ENCODE measurements around the gene ATP5F1A. TPM values are rescaled to one million over a fixed set of nuclear protein-coding genes. Genes with fewer than 3 reads are reported as not detected.
"Not testable (repeated sequence)": the region's sequence is repeated elsewhere in the genome, so short reads cannot be mapped to it uniquely, and the experiment has no call there.

ATP5F1A gene
- 100 to 1,000 TPM; 413 to 761 (median 643) TPM for polyA plus RNA-seq (ENCODE audit: insufficient read length in 4 of 4)

GRCh38 chr18:46097801-46098615 lies at the start of gene ATP5F1A:
TSS of gene ATP5F1A (minus strand) at chr18:46098296. CDS start at chr18:46098231, 65 bp downstream.
- DNase-seq (ENCODE audit: low read depth in 4 of 4, low spot score in 3 of 4) = peak in 3 of 4 donors; percentile 68 to 78 (median 70)

GRCh38 chr18:46141199-46141598 lies 43.1 kb upstream of the ATP5F1A start:
- no peak for DNase-seq (ENCODE audit: low read depth in 4 of 4, low spot score in 3 of 4)

GRCh38 chr18:46140173-46140572 lies 42.1 kb upstream of the ATP5F1A start:
- DNase-seq (ENCODE audit: low read depth in 4 of 4, low spot score in 3 of 4) = no peak

GRCh38 chr18:46134920-46135675 lies 37.0 kb upstream of the ATP5F1A start:
- DNase-seq (ENCODE audit: low read depth in 4 of 4, low spot score in 3 of 4) = no peak

GRCh38 chr18:46133534-46133933 lies 35.4 kb upstream of the ATP5F1A start:
- DNase-seq (ENCODE audit: low read depth in 4 of 4, low spot score in 3 of 4) = no peak

- DNase-seq (ENCODE audit: low read depth in 4 of 4, low spot score in 3 of 4) = not testable (repeated sequence)
These were observed 32.5 kb upstream of the ATP5F1A start for GRCh38 chr18:46130549-46130948.

- no peak for DNase-seq (ENCODE audit: low read depth in 4 of 4, low spot score in 3 of 4)
These were observed 32.0 kb upstream of the ATP5F1A start for GRCh38 chr18:46130061-46130460.

GRCh38 chr18:46126625-46127024 lies 28.5 kb upstream of the ATP5F1A start:
- DNase-seq (ENCODE audit: low read depth in 4 of 4, low spot score in 3 of 4) = not testable (repeated sequence)

GRCh38 chr18:46113751-46114150 lies 15.7 kb upstream of the ATP5F1A start:
- DNase-seq (ENCODE audit: low read depth in 4 of 4, low spot score in 3 of 4) = no peak

GRCh38 chr18:46110406-46110805 lies 12.3 kb upstream of the ATP5F1A start:
- no peak for DNase-seq (ENCODE audit: low read depth in 4 of 4, low spot score in 3 of 4)

- DNase-seq (ENCODE audit: low read depth in 4 of 4, low spot score in 3 of 4) = no peak
These were observed 11.3 kb upstream of the ATP5F1A start for GRCh38 chr18:46109386-46109785.

- DNase-seq (ENCODE audit: low read depth in 4 of 4, low spot score in 3 of 4) = peak in 3 of 4 donors; percentile 77 to 85 (median 78)
These were observed 6.2 kb upstream of the ATP5F1A start, which contains the start of gene HAUS1 for GRCh38 chr18:46104128-46104911. TSS of gene HAUS1 (plus strand) at chr18:46104385. CDS start at chr18:46104412, 27 bp downstream.

- no peak for DNase-seq (ENCODE audit: low read depth in 4 of 4, low spot score in 3 of 4)
These were observed 1.4 kb upstream of the ATP5F1A start for GRCh38 chr18:46099463-46099862.

GRCh38 chr18:46098616-46098933 lies 479 bp upstream of the ATP5F1A start:
- DNase-seq (ENCODE audit: low read depth in 4 of 4, low spot score in 3 of 4) = no peak

GRCh38 chr18:46097431-46097800 lies 680 bp downstream of the ATP5F1A start:
- no peak for DNase-seq (ENCODE audit: low read depth in 4 of 4, low spot score in 3 of 4)

GRCh38 chr18:46096651-46097300 lies 1.3 kb downstream of the ATP5F1A start:
- DNase-seq (ENCODE audit: low read depth in 4 of 4, low spot score in 3 of 4) = no peak

GRCh38 chr18:46095532-46095931 lies 2.6 kb downstream of the ATP5F1A start:
- no peak for DNase-seq (ENCODE audit: low read depth in 4 of 4, low spot score in 3 of 4)

- not testable (repeated sequence) for DNase-seq (ENCODE audit: low read depth in 4 of 4, low spot score in 3 of 4)
These were observed 9.6 kb downstream of the ATP5F1A start for GRCh38 chr18:46088501-46088900.

GRCh38 chr18:46084431-46084830 lies 13.7 kb downstream of the ATP5F1A start:
- DNase-seq (ENCODE audit: low read depth in 4 of 4, low spot score in 3 of 4) = no peak

GRCh38 chr18:46080156-46080555 lies 17.9 kb downstream of the ATP5F1A start:
- no peak for DNase-seq (ENCODE audit: low read depth in 4 of 4, low spot score in 3 of 4)

Measured in left renal pelvis (tissue), 4 donors.